Lung (tissue), 12 donors: ENCODE measurements around the gene LIME1. TPM values are rescaled to one million over a fixed set of nuclear protein-coding genes. Genes with fewer than 3 reads are reported as not detected.

ENCODE experiments used
- ATAC-seq: fragments of 200-7000 bp; cut with Tn5 transposase; one replicate; pipeline ENCODE4 v1.9.1; 2020; ENCODE audit warnings: moderate number of reproducible peaks; ENCODE audit not compliant: insufficient read depth, low FRiP score
- DNase-seq, 3 donors: peaks; one replicate each; pipeline ENCODE4 v3.0.0-alpha.2; 2013 to 2017
- H3K27ac ChIP-seq, 2 donors: one replicate each; pipeline ENCODE4 v1.5.1; 2013; ENCODE audit warnings: mild to moderate bottlenecking in 2 of 2, moderate library complexity in 2 of 2, control low read depth in 1 of 2, inconsistent platforms in 1 of 2, low read depth in 1 of 2, low read length in 1 of 2
- H3K27me3 ChIP-seq, 3 donors: one replicate each; pipeline ENCODE4 v1.5.1; 2013; ENCODE audit warnings: low read length in 2 of 3; ENCODE audit not compliant: control insufficient read depth in 3 of 3, insufficient read depth in 3 of 3
- H3K36me3 ChIP-seq, 4 donors: one replicate each; pipeline ENCODE4 v1.5.1; 2013; ENCODE audit warnings: low read length in 4 of 4, mild to moderate bottlenecking in 1 of 4, moderate library complexity in 1 of 4; ENCODE audit not compliant: control insufficient read depth in 4 of 4, insufficient read depth in 4 of 4
- H3K4me1 ChIP-seq, 5 donors: one replicate each; pipeline ENCODE4 v1.5.1; 2013; ENCODE audit warnings: low read length in 5 of 5, mild to moderate bottlenecking in 2 of 5, moderate library complexity in 1 of 5; ENCODE audit not compliant: control insufficient read depth in 5 of 5, insufficient read depth in 5 of 5
- H3K4me3 ChIP-seq: one replicate; pipeline ENCODE4 v1.5.1; 2013; ENCODE audit warnings: mild to moderate bottlenecking, control low read depth, moderate library complexity
- H3K9ac ChIP-seq, 2 donors: one replicate each; pipeline ENCODE4 v1.5.1; 2013; ENCODE audit warnings: low read length in 2 of 2, control low read depth in 1 of 2; ENCODE audit not compliant: insufficient read depth in 1 of 2
- H3K9me3 ChIP-seq, 4 donors: one replicate each; pipeline ENCODE4 v1.5.1; 2013; ENCODE audit warnings: low read length in 3 of 4, mild to moderate bottlenecking in 1 of 4, moderate library complexity in 1 of 4; ENCODE audit not compliant: control insufficient read depth in 4 of 4, insufficient read depth in 3 of 4
- CTCF ChIP-seq: IDR thresholded peaks from 2 replicates; pipeline ENCODE4 v1.5.1; 2012; ENCODE audit warnings: mild to moderate bottlenecking; ENCODE audit errors: control extremely low read depth, extremely low read depth
- WGBS, 2 donors: extraction: QIAGEN DNeasy Blood & Tissue Kit; methylation state at CpG; one replicate each; pipeline ENCODE4 v1.1.7; 2013; 5-methylcytosine and 5-hydroxymethylcytosine counted together
- polyA plus RNA-seq, 2 donors: library from polyadenylated mRNA; stranded (reverse); fragments of 200-250 nt; gene quantifications; one replicate each; pipeline ENCODE4 v1.2.1, GENCODE V29; 2013
- total RNA-seq, 2 donors: library from RNA; depleted of rRNA in 1 of 2; stranded (reverse); fragments of >200 nt in 1 of 2; gene quantifications; one replicate each; pipeline ENCODE4 v1.2.1, GENCODE V29; 2014 to 2021
- donor health status: control.
- donor health status: control.
- donor health status: Bipolar disorder and iron deficiency.
- donor health status: healthy.
- donor health status: DM: yes; HTN: yes; CAD: no.

The LIME1 gene
- total and polyA plus RNA-seq, 4 donors, result 6.2 to 19.9 (median 10.2) TPM

- DNase-seq (peak in 1 of 3 donors; percentile 22), ATAC-seq (no peak)
- Histone ChIP-seq H3K36me3 (peaks cover 0 to 10% (median 5%) of the 10 kb centered on the region in 4 donors), H3K9me3 (peaks cover 0 to 2% (median 0%) of the 10 kb centered on the region in 4 donors), H3K9ac (no peak overlapping the region), H3K27me3 (no peaks in the 10 kb centered on the region), H3K4me3 (no peak overlapping the region), H3K27ac (no peak overlapping the region), H3K4me1 (peaks cover 0 to 14% (median 5%) of the 10 kb centered on the region in 5 donors)
- 60 to 79% methylated on average over 18 to 20 of the region's 20 CpGs for WGBS, 2 donors
- no peak for TF ChIP-seq CTCF
Measured at GRCh38 chr20:63772781-63773518, 36.5 kb downstream of the LIME1 start.

GRCh38 chr20:63773571-63774241 is 37.2 kb downstream of the LIME1 start:
- WGBS, 2 donors, result 76 to 84% methylated on average over 32 to 33 of the region's 33 CpGs
- Histone ChIP-seq H3K9ac (no peak overlapping the region), H3K9me3 (peaks cover 0 to 2% (median 0%) of the 10 kb centered on the region in 4 donors), H3K4me3 (no peak overlapping the region), H3K27ac (no peak overlapping the region), H3K36me3 (peaks cover 0 to 8% (median 3%) of the 10 kb centered on the region in 4 donors), H3K27me3 (no peaks in the 10 kb centered on the region), H3K4me1 (peaks cover 0 to 14% (median 5%) of the 10 kb centered on the region in 5 donors)
- DNase-seq (peak; percentile 41 to 71 (median 53)), ATAC-seq (no peak)
- no peak for TF ChIP-seq CTCF

GRCh38 chr20:63774306-63774705 is 37.8 kb downstream of the LIME1 start:
- Histone ChIP-seq H3K36me3 (peaks cover 0 to 4% (median 0%) of the 10 kb centered on the region in 4 donors), H3K4me1 (peaks cover 0 to 14% (median 5%) of the 10 kb centered on the region in 5 donors), H3K4me3 (no peak overlapping the region), H3K27ac (no peak overlapping the region), H3K27me3 (no peaks in the 10 kb centered on the region), H3K9ac (no peak overlapping the region), H3K9me3 (peaks cover 0 to 2% (median 0%) of the 10 kb centered on the region in 4 donors)
- DNase-seq, result peak; percentile 81 to 91 (median 84)
- no peak for TF ChIP-seq CTCF
- no peak for ATAC-seq
- WGBS, 2 donors, result 50 to 69% methylated on average over 15 of the region's 15 CpGs
